ENCODE measurements around the gene WDR12. TPM values are rescaled to one million over a fixed set of nuclear protein-coding genes. Genes with fewer than 3 reads are reported as not detected.

WDR12 gene
- total and polyA plus RNA-seq, 12 donors = 12.4 to 68.7 (median 38.3) TPM

DNA sequence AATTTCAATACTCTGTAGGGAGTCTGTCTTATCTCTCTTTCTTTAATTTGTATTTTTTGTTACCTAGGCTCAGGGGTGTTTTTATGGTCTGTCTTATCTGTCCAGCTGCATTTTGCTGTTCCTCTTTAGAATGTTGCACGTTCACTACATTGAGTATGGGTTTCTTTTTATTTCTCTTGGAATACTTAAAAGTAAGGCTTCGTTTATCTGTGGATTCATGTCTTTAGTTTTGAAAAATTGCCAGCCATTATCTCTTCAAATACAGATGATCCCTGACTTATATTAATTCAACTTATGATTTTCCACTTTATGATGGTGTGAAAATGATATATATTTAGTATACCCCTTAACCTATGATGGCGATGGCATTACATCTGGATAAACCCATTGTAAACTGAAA, 27.5 kb upstream of the WDR12 start:
- Histone ChIP-seq H3K27ac (no peak overlapping the region), H3K27me3 (no peaks in the 10 kb centered on the region), H3K36me3 (replicated peaks in 1 of 2) (peaks cover 0 to 5% of the 10 kb centered on the region in 2 donors), H3K9me3 (replicated peaks in 1 of 3) (no peaks in the 10 kb centered on the region), H3K4me3 (no peak overlapping the region), H3K4me1 (replicated peaks in 1 of 2) (no peaks in the 10 kb centered on the region)
- WGBS, 4 donors = 92 to 96% (median 95%) methylated on average over 3 of the region's 3 CpGs
- no peak for DNase-seq
- TF ChIP-seq, protein P1, sequence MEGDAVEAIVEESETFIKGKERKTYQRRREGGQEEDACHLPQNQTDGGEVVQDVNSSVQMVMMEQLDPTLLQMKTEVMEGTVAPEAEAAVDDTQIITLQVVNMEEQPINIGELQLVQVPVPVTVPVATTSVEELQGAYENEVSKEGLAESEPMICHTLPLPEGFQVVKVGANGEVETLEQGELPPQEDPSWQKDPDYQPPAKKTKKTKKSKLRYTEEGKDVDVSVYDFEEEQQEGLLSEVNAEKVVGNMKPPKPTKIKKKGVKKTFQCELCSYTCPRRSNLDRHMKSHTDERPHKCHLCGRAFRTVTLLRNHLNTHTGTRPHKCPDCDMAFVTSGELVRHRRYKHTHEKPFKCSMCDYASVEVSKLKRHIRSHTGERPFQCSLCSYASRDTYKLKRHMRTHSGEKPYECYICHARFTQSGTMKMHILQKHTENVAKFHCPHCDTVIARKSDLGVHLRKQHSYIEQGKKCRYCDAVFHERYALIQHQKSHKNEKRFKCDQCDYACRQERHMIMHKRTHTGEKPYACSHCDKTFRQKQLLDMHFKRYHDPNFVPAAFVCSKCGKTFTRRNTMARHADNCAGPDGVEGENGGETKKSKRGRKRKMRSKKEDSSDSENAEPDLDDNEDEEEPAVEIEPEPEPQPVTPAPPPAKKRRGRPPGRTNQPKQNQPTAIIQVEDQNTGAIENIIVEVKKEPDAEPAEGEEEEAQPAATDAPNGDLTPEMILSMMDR (IDR thresholded peaks at IDR 0.05) = no peak
- no peak for TF ChIP-seq POLR2A (IDR thresholded peaks at IDR 0.05)
- intact Hi-C loops (cut with DNase I) = no loop called here

DNA sequence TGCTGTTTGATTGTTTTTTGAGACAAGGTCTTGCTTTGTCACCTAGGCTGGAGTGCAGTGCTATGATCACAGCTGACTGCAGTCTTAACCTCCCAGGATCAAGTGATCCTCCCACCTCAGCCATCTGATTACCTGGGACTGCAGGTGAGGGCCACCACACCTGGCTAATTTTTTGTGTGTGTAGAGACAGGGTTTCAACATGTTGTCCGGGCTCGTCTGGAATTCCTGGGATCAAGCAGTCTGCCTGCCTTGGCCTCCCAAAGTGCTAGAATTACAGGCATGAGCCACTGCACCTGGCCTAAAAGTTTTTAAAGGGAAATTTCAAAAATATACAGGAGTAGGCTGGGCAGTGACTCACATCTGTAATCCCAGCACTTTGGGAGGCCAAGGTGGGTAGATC, 23.0 kb upstream of the WDR12 start:
- H3K4me3 ChIP-seq = no peak overlapping the region
- intact Hi-C loops (cut with DNase I) = no loop called here
- WGBS, 4 donors = 91 to 100% (median 98%) methylated on average over 2 of the region's 2 CpGs

DNA sequence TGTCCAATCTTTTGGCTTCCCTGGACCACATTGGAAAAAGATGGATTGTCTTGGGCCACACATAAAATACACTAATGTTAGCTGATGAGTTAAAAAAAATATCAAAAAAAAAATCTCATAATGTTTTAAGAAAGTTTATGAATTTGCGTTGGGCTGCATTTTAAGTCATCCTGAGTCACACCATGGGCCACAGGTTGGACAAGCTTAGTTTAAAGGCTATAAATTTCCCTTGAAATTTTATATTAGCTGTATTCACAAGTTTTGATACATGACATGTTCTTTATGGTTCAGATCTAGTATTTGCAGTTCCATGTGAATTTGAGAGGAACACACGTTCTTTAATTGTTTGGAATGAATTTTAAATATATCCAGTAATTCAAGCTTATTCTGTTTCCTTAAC, 22.5 kb upstream of the WDR12 start:
- no peaks in the 10 kb centered on the region for H3K36me3 ChIP-seq (replicated peaks in 1 of 2)
- intact Hi-C loops (cut with DNase I) = no loop called here

More for the DNA sequence above, 23.0 kb upstream of the WDR12 start:
- TF ChIP-seq, protein P1 (IDR thresholded peaks at IDR 0.05) = no peak
- no peak for TF ChIP-seq POLR2A (IDR thresholded peaks at IDR 0.05)
- Histone ChIP-seq H3K36me3 (replicated peaks in 1 of 2) (no peaks in the 10 kb centered on the region), H3K4me1 (replicated peaks in 1 of 2) (no peaks in the 10 kb centered on the region), H3K9me3 (replicated peaks in 1 of 3) (no peaks in the 10 kb centered on the region), H3K27ac (no peak overlapping the region), H3K27me3 (no peaks in the 10 kb centered on the region)
- no peak for DNase-seq

DNA sequence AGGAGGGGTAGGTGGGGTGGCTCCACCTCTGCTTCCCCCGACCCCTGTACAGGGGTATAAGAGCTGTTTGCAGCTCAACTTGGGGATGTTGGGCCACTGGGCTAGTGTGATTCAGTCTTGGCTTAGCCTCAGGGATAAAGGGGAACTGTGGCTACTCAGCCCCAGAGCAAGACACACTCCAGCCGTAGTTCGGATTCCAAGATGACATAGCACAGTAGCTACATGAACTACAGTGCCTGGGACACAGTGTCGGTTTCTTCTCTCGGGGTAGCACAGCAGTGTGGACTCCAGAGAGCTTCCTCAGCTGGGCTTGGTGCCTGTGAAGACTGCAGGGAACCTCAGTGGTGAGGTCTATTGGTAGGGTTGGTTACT, 21.7 kb upstream of the WDR12 start:
- DNase-seq = no peak
- Histone ChIP-seq H3K4me1 (replicated peaks in 1 of 2) (no peaks in the 10 kb centered on the region), H3K4me3 (no peak overlapping the region), H3K27ac (no peak overlapping the region), H3K36me3 (replicated peaks in 1 of 2) (no peaks in the 10 kb centered on the region), H3K27me3 (no peaks in the 10 kb centered on the region), H3K9me3 (replicated peaks in 1 of 3) (no peaks in the 10 kb centered on the region)
- intact Hi-C loops (cut with DNase I) = no loop called here
- TF ChIP-seq POLR2A (IDR thresholded peaks at IDR 0.05) = no peak
- TF ChIP-seq, protein P1 (IDR thresholded peaks at IDR 0.05) = no peak
- WGBS, 4 donors = 89 to 96% (median 95%) methylated on average over 4 to 5 of the region's 5 CpGs

More for the DNA sequence above, 22.5 kb upstream of the WDR12 start:
- 91 to 94% (median 92%) methylated on average over 2 of the region's 2 CpGs for WGBS, 4 donors
- no peak overlapping the region for H3K27ac ChIP-seq
- no peaks in the 10 kb centered on the region for H3K4me1 ChIP-seq (replicated peaks in 1 of 2)
- DNase-seq = no peak
- no peaks in the 10 kb centered on the region for H3K9me3 ChIP-seq (replicated peaks in 1 of 3)
- no peak for TF ChIP-seq POLR2A (IDR thresholded peaks at IDR 0.05)
- TF ChIP-seq, protein P1 (IDR thresholded peaks at IDR 0.05) = no peak
- H3K4me3 ChIP-seq = no peak overlapping the region
- no peaks in the 10 kb centered on the region for H3K27me3 ChIP-seq

All from adrenal gland (tissue), 12 donors.